ENCODE data around the gene GABRR2. TPM values are rescaled to one million over a fixed set of nuclear protein-coding genes. Genes with fewer than 3 reads are reported as not detected.
"Not testable (repeated sequence)": the region's sequence is repeated elsewhere in the genome, so short reads cannot be mapped to it uniquely, and the experiment has no call there.

GABRR2 gene
- total and polyA plus RNA-seq, 8 donors, result 0.67 to 4.8 (median 1.3) TPM

GRCh38 chr6:89311530-89311852 is 3.6 kb downstream of the GABRR2 start:
- peaks cover 15 to 40% of the 10 kb centered on the region in 2 donors for H3K4me1 ChIP-seq
- H3K9me3 ChIP-seq, result no peaks in the 10 kb centered on the region
- H3K27me3 ChIP-seq, result no peaks in the 10 kb centered on the region
- intact Hi-C loops (cut with DNase I), result loop anchor here in 1 of 2 donors (10.0 kb wide), 1 partner anchor 53 kb away; no protein-coding TSS in a partner anchor
- no peak for TF ChIP-seq CTCF (IDR thresholded peaks at IDR 0.05)
- no peak for ATAC-seq
- no peak overlapping the region for H3K4me3 ChIP-seq
- no peak for DNase-seq
- H3K36me3 ChIP-seq, result peaks cover 0 to 7% of the 10 kb centered on the region in 2 donors
- H3K27ac ChIP-seq, result peak overlapping the region in 1 of 2 donors; percentile 39

- TF ChIP-seq CTCF (IDR thresholded peaks at IDR 0.05), result no peak
- H3K27me3 ChIP-seq, result no peaks in the 10 kb centered on the region
- H3K4me1 ChIP-seq, result peaks cover 15 to 40% of the 10 kb centered on the region in 2 donors
- ATAC-seq (no peak), DNase-seq (no peak)
- H3K4me3 ChIP-seq, result no peak overlapping the region
- no peak overlapping the region for H3K27ac ChIP-seq
- intact Hi-C loops (cut with DNase I), result loop anchor here in 1 of 2 donors (10.0 kb wide), 1 partner anchor 54 kb away; no protein-coding TSS in a partner anchor
- H3K9me3 ChIP-seq, result no peaks in the 10 kb centered on the region
- H3K36me3 ChIP-seq, result peaks cover 0 to 7% of the 10 kb centered on the region in 2 donors
Observed at GRCh38 chr6:89310929-89311328, 4.2 kb downstream of the GABRR2 start.

- DNase-seq (no peak), ATAC-seq (no peak)
- intact Hi-C loops (cut with DNase I), result no loop called here
- Histone ChIP-seq H3K36me3 (no peaks in the 10 kb centered on the region), H3K27ac (no peak overlapping the region), H3K4me1 (peaks cover 15 to 40% of the 10 kb centered on the region in 2 donors), H3K27me3 (no peaks in the 10 kb centered on the region), H3K4me3 (no peak overlapping the region), H3K9me3 (no peaks in the 10 kb centered on the region)
- TF ChIP-seq CTCF (IDR thresholded peaks at IDR 0.05), result no peak
Observed at GRCh38 chr6:89308525-89309395, 6.3 kb downstream of the GABRR2 start.

GRCh38 chr6:89304517-89304916 is 10.6 kb downstream of the GABRR2 start:
- H3K36me3 ChIP-seq; intact Hi-C loops (cut with DNase I); H3K27me3 ChIP-seq; H3K4me3 ChIP-seq; ATAC-seq; H3K9me3 ChIP-seq; H3K27ac ChIP-seq; DNase-seq: not testable (repeated sequence)
- peaks cover 0 to 13% of the 10 kb centered on the region in 2 donors for H3K4me1 ChIP-seq

GRCh38 chr6:89302936-89303335 is 12.2 kb downstream of the GABRR2 start:
- Histone ChIP-seq H3K4me1 (peaks cover 0 to 17% of the 10 kb centered on the region in 2 donors), H3K4me3 (no peak overlapping the region), H3K27ac (no peak overlapping the region), H3K9me3 (peaks cover 0 to 4% of the 10 kb centered on the region in 2 donors), H3K36me3 (no peaks in the 10 kb centered on the region), H3K27me3 (no peaks in the 10 kb centered on the region)
- ATAC-seq (no peak), DNase-seq (no peak)
- intact Hi-C loops (cut with DNase I), result no loop called here
- TF ChIP-seq CTCF (IDR thresholded peaks at IDR 0.05), result no peak
